Measurements from ENCODE around the gene EVI5.

Gene EVI5

GRCh38 chr1:92470216-92470615 lies 314.7 kb downstream of the EVI5 start:
- H3K4me3 ChIP-seq (ENCODE audit: low read length) = no peak overlapping the region
- no peak overlapping the region for H2AFZ ChIP-seq (ENCODE audit: low read depth, low read length)
- no peaks in the 10 kb centered on the region for H3K4me1 ChIP-seq (ENCODE audit: insufficient read depth, low read length)
- peaks cover 20% of the 10 kb centered on the region for H3K27me3 ChIP-seq (ENCODE audit: insufficient read depth, low read length)
- peaks cover 2% of the 10 kb centered on the region for H3K9me3 ChIP-seq (ENCODE audit: low read length)
- no peaks in the 10 kb centered on the region for H3K36me3 ChIP-seq (ENCODE audit: insufficient read depth, low read length)

DNA sequence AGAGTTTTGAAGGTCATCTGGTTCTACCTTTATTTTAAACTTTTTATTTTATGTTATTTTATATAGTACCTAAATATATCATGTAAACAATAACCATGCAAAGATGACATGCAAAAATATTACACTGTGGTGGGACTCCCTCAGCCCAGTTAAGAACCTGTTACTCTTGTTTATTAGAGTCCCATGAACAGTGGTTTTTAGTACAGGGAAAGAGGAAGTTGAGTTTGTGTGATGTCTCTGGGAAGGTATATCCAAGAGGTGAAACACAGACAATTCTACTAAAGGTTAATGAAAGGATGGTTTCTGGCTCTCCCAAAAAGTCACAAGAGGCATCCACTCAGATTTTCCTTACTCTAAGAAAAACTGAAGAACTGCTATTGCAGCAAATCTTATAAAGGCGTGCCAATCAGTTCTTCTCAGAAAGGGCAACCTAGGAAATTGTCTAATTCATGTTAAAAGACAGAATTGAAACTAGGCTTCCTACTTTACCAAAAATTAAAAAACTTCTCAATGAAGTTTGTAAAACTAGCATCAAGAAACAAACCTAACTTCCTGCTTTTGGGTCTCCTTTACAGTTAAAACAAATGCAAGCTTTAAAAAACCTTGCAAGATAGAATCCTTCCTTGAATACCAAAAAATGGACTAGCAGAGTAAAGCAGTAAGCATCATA lies 318.1 kb downstream of the EVI5 start:
- Histone ChIP-seq H3K36me3 (ENCODE audit: insufficient read depth, low read length) (no peaks in the 10 kb centered on the region), H3K9me3 (ENCODE audit: low read length) (no peaks in the 10 kb centered on the region), H2AFZ (ENCODE audit: low read depth, low read length) (no peak overlapping the region), H3K27me3 (ENCODE audit: insufficient read depth, low read length) (peaks cover 2% of the 10 kb centered on the region), H3K4me3 (ENCODE audit: low read length) (no peak overlapping the region), H3K4me1 (ENCODE audit: insufficient read depth, low read length) (no peaks in the 10 kb centered on the region)

DNA sequence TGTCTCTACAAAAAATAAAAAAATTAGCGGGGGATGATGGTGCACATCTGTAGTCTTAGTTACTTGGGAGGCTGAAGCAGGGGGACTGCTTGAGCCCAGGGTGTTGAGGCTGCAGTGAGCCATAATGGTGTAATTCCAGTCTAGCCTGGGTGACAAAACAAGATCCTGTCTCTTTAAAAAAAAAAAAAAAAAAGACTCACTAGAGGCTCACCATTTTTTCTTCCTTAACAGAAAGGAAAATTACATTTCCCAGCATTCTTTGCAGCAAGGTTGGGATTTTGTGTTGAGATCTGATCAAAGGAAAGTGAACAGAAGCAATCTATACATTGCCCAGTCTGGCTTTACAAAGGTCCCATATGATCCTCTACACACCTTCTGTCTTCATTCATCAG lies 319.7 kb downstream of the EVI5 start:
- Histone ChIP-seq H3K36me3 (ENCODE audit: insufficient read depth, low read length) (no peaks in the 10 kb centered on the region), H2AFZ (ENCODE audit: low read depth, low read length) (no peak overlapping the region), H3K9me3 (ENCODE audit: low read length) (no peaks in the 10 kb centered on the region), H3K4me3 (ENCODE audit: low read length) (no peak overlapping the region), H3K4me1 (ENCODE audit: insufficient read depth, low read length) (no peaks in the 10 kb centered on the region), H3K27me3 (ENCODE audit: insufficient read depth, low read length) (peaks cover 2% of the 10 kb centered on the region)

- Histone ChIP-seq H3K9me3 (ENCODE audit: low read length) (no peaks in the 10 kb centered on the region), H3K27me3 (ENCODE audit: insufficient read depth, low read length) (peaks cover 2% of the 10 kb centered on the region), H2AFZ (ENCODE audit: low read depth, low read length) (no peak overlapping the region), H3K4me3 (ENCODE audit: low read length) (no peak overlapping the region), H3K4me1 (ENCODE audit: insufficient read depth, low read length) (no peaks in the 10 kb centered on the region), H3K36me3 (ENCODE audit: insufficient read depth, low read length) (no peaks in the 10 kb centered on the region)
These were observed 320.2 kb downstream of the EVI5 start for GRCh38 chr1:92464588-92465255.

GRCh38 chr1:92461364-92462097 lies 323.4 kb downstream of the EVI5 start:
- H3K4me3 ChIP-seq (ENCODE audit: low read length) = no peak overlapping the region
- no peaks in the 10 kb centered on the region for H3K4me1 ChIP-seq (ENCODE audit: insufficient read depth, low read length)
- H3K9me3 ChIP-seq (ENCODE audit: low read length) = no peaks in the 10 kb centered on the region
- H2AFZ ChIP-seq (ENCODE audit: low read depth, low read length) = no peak overlapping the region
- H3K27me3 ChIP-seq (ENCODE audit: insufficient read depth, low read length) = no peaks in the 10 kb centered on the region
- no peaks in the 10 kb centered on the region for H3K36me3 ChIP-seq (ENCODE audit: insufficient read depth, low read length)

- Histone ChIP-seq H3K4me3 (ENCODE audit: low read length) (no peak overlapping the region), H3K9me3 (ENCODE audit: low read length) (no peaks in the 10 kb centered on the region), H2AFZ (ENCODE audit: low read depth, low read length) (no peak overlapping the region), H3K4me1 (ENCODE audit: insufficient read depth, low read length) (no peaks in the 10 kb centered on the region), H3K36me3 (ENCODE audit: insufficient read depth, low read length) (no peaks in the 10 kb centered on the region), H3K27me3 (ENCODE audit: insufficient read depth, low read length) (no peaks in the 10 kb centered on the region)
These were observed 325.0 kb downstream of the EVI5 start for GRCh38 chr1:92459871-92460320.
